ENCODE results near the gene TTLL9. TPM values are rescaled to one million over a fixed set of nuclear protein-coding genes. Genes with fewer than 3 reads are reported as not detected.

The TTLL9 gene
- total and polyA plus RNA-seq, 2 of the 13 experiments (the other 11 are each of a cell fraction or from before 2014, with no cell fraction given): not detected

GRCh38 chr20:31861385-31862156, 8.9 kb upstream of the TTLL9 start (continued):
- TF ChIP-seq ZNF18 (CRISPR knock-in tag; IDR thresholded peaks at IDR 0.05; ENCODE audit: insufficient replicate concordance) (no peak), ZNF138 (CRISPR knock-in tag; IDR thresholded peaks at IDR 0.05; ENCODE audit: low read depth) (0 out of 2 replicates have a peak, but pooled peaks have one; percentile 34), HIVEP1 (CRISPR knock-in tag; IDR thresholded peaks at IDR 0.05) (0 out of 2 replicates have a peak, but pooled peaks have one; percentile 19), ARNT2 (CRISPR knock-in tag; IDR thresholded peaks at IDR 0.05; ENCODE audit: low read depth) (peak; percentile 82), KDM5B (CRISPR knock-in tag; IDR thresholded peaks at IDR 0.05; ENCODE audit: borderline replicate concordance) (peak; percentile 78; the same call in 1 of the 2 replicates), ZNF782 (CRISPR knock-in tag; IDR thresholded peaks at IDR 0.05; ENCODE audit: borderline replicate concordance) (0 out of 2 replicates have a peak, but pooled peaks have one; percentile 11), ZNF276 (CRISPR knock-in tag; IDR thresholded peaks at IDR 0.05; ENCODE audit: low read depth) (no peak; the same call in none of the 2 replicates), ZNF12 (CRISPR knock-in tag; IDR thresholded peaks at IDR 0.05) (no peak), FOSL2 (CRISPR knock-in tag; IDR thresholded peaks at IDR 0.05) (0 out of 2 replicates have a peak, but pooled peaks have one; percentile 3), MEIS1 (CRISPR knock-in tag; IDR thresholded peaks at IDR 0.05; ENCODE audit: borderline replicate concordance) (no peak), TAF15 (IDR thresholded peaks at IDR 0.05; ENCODE audit: low read depth, low read length, poor library complexity, severe bottlenecking) (peak; percentile 33), NFAT5 (CRISPR knock-in tag; IDR thresholded peaks at IDR 0.05) (no peak), ZNF629 (CRISPR knock-in tag; conservative IDR thresholded peaks at IDR 0.05) (no peak), SP140L (CRISPR knock-in tag; IDR thresholded peaks at IDR 0.05; ENCODE audit: borderline replicate concordance) (no peak)
- TF ChIP-seq, protein P1, sequence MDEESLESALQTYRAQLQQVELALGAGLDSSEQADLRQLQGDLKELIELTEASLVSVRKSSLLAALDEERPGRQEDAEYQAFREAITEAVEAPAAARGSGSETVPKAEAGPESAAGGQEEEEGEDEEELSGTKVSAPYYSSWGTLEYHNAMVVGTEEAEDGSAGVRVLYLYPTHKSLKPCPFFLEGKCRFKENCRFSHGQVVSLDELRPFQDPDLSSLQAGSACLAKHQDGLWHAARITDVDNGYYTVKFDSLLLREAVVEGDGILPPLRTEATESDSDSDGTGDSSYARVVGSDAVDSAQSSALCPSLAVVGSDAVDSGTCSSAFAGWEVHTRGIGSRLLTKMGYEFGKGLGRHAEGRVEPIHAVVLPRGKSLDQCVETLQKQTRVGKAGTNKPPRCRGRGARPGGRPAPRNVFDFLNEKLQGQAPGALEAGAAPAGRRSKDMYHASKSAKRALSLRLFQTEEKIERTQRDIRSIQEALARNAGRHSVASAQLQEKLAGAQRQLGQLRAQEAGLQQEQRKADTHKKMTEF (CRISPR knock-in tag; IDR thresholded peaks at IDR 0.05): 0 out of 2 replicates have a peak, but pooled peaks have one; percentile 16
- TF ChIP-seq, protein P2, sequence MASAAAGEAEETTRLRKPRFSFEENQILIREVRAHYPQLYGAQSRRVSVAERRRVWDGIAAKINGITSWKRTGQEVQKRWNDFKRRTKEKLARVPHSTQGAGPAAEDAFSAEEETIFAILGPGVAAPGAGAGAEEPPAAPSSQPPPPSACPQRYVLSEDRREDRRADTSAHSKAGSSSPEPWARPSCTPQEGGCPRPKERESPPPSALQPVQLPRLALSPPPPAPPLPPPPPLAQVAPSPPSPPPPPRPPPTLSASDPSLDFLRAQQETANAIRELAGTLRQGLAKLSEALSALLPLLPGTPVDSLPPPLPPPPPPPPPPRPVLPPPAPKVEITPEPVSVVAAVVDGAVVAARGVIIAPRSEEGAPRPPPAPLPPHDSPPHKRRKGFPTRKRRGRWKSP (CRISPR knock-in tag; IDR thresholded peaks at IDR 0.05): peak; percentile 99

Measured in HepG2 (cell line).